Measurements from ENCODE around the gene PITRM1.

DNA sequence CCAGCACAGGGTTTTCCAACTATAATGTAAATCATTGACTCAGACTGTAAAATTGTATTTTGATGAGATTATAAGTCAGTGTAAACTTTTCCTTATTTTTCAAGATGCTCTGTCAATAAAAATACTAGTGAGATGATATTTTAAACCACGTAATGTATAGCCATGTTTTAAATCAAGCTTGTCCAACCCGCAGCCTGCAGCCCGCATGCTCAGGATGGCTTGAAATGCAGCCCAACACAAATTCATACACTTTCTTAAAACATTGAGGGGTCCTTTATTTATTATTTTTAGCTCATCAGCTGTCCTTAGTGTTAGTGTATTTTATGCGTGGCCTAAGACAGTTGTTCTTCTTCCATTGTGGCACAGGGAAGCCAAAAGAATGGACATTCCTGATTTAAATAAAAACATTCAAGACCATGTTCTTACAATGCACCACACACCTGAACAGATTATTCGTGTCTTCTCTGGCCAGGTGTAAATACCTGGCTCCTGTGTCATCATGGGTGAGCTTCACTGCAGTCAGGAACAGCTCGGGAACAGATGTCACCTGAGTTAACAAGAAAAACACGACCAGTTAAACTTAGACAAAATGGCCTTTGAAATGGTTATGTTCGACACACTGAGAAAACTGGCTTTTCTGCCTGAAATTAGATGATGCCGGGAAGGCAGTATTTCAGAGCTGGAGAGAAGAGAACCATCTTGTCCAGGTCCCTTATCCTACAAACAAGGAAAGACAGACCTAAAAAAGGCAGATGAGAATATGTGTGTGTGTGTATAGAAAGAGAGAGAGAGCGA lies 5.9 kb downstream of the PITRM1 start:
- TF ChIP-seq, protein P1, sequence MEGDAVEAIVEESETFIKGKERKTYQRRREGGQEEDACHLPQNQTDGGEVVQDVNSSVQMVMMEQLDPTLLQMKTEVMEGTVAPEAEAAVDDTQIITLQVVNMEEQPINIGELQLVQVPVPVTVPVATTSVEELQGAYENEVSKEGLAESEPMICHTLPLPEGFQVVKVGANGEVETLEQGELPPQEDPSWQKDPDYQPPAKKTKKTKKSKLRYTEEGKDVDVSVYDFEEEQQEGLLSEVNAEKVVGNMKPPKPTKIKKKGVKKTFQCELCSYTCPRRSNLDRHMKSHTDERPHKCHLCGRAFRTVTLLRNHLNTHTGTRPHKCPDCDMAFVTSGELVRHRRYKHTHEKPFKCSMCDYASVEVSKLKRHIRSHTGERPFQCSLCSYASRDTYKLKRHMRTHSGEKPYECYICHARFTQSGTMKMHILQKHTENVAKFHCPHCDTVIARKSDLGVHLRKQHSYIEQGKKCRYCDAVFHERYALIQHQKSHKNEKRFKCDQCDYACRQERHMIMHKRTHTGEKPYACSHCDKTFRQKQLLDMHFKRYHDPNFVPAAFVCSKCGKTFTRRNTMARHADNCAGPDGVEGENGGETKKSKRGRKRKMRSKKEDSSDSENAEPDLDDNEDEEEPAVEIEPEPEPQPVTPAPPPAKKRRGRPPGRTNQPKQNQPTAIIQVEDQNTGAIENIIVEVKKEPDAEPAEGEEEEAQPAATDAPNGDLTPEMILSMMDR (conservative IDR thresholded peaks at IDR 0.05; ENCODE audit: low read length) = no peak
- TF ChIP-seq EZH2phosphoT487 (IDR thresholded peaks at IDR 0.05; ENCODE audit: borderline replicate concordance, low read depth, low read length) = no peak
